SK-N-SH treated with all-trans-retinoic acid at 6 μM for 48 hours (cell line): Measurements from ENCODE around the gene ESYT2.

Experiments used
- ATAC-seq: fragments of 200-7000 bp; cut with Tn5 transposase; 3 replicates; pipeline ENCODE4 v1.9.1; 2020; ENCODE audit warnings: mild to moderate bottlenecking, moderate library complexity
- ARNTL ChIP-seq: fragments of 450-650 bp; formaldehyde crosslinking; IDR thresholded peaks from 2 replicates; pipeline ENCODE4 v1.5.0; 2020; ENCODE audit warnings: low read depth, mild to moderate bottlenecking, moderate library complexity, borderline replicate concordance
- BACH2 ChIP-seq: fragments of 250-450 bp; sonication (Bioruptor Pico); IDR thresholded peaks from 2 replicates; pipeline ENCODE4 v1.9.0; 2021; ENCODE audit warnings: mild to moderate bottlenecking, borderline replicate concordance
- CSDC2 ChIP-seq: fragments of 250-450 bp; sonication (Bioruptor Pico); IDR thresholded peaks from 2 replicates; pipeline ENCODE4 v1.5.0; 2020; ENCODE audit warnings: mild to moderate bottlenecking, moderate library complexity
- ESRRG ChIP-seq: fragments of 250-450 bp; sonication (Bioruptor Pico); IDR thresholded peaks from 2 replicates; pipeline ENCODE4 v1.6.1; 2021; ENCODE audit warnings: mild to moderate bottlenecking
- GLIS3 ChIP-seq: fragments of 250-450 bp; sonication (Bioruptor Pico); IDR thresholded peaks from 2 replicates; pipeline ENCODE4 v1.5.0; 2020; ENCODE audit warnings: mild to moderate bottlenecking, moderate library complexity
- OSR1 ChIP-seq: fragments of 250-450 bp; sonication (Bioruptor Pico); IDR thresholded peaks from 2 replicates; pipeline ENCODE4 v1.8.0; 2022; ENCODE audit warnings: moderate library complexity, mild to moderate bottlenecking, inconsistent platforms
- PPARA ChIP-seq: fragments of 250-450 bp; sonication (Bioruptor Pico); IDR thresholded peaks from 2 replicates; pipeline ENCODE4 v1.5.0; 2020; ENCODE audit warnings: mild to moderate bottlenecking, borderline replicate concordance
- RARB ChIP-seq: fragments of 250-450 bp; sonication (Bioruptor Pico); IDR thresholded peaks from 2 replicates; pipeline ENCODE4 v1.8.0; 2021; ENCODE audit warnings: mild to moderate bottlenecking, moderate library complexity
- TCF4 ChIP-seq: fragments of 250-450 bp; sonication (Bioruptor Pico); IDR thresholded peaks from 2 replicates; pipeline ENCODE4 v1.8.0; 2021; ENCODE audit warnings: mild to moderate bottlenecking, moderate library complexity, borderline replicate concordance
- TOX ChIP-seq: fragments of 250-450 bp; sonication (Bioruptor Pico); IDR thresholded peaks from 2 replicates; pipeline ENCODE4 v1.8.0; 2021; ENCODE audit warnings: mild to moderate bottlenecking, moderate library complexity, borderline replicate concordance
- ZC3H10 ChIP-seq: fragments of 250-450 bp; sonication (Bioruptor Pico); IDR thresholded peaks from 2 replicates; pipeline ENCODE4 v1.5.1; 2021; ENCODE audit warnings: mild to moderate bottlenecking, moderate library complexity
- ZFP3 ChIP-seq: fragments of 250-450 bp; sonication (Bioruptor Pico); IDR thresholded peaks from 2 replicates; pipeline ENCODE4 v1.5.0; 2020; ENCODE audit warnings: mild to moderate bottlenecking, moderate library complexity
- ZFP30 ChIP-seq: fragments of 450-650 bp; formaldehyde crosslinking; IDR thresholded peaks from 2 replicates; pipeline ENCODE4 v1.5.0; 2022; ENCODE audit warnings: mild to moderate bottlenecking, moderate library complexity
- ZNF565 ChIP-seq: fragments of 450-650 bp; formaldehyde crosslinking; conservative IDR thresholded peaks from 2 replicates; pipeline ENCODE4 v1.5.0; 2020; ENCODE audit warnings: low read depth, mild to moderate bottlenecking, moderate library complexity
- ZNF70 ChIP-seq: fragments of 450-650 bp; formaldehyde crosslinking; IDR thresholded peaks from 2 replicates; pipeline ENCODE4 v1.5.0; 2020; ENCODE audit warnings: mild to moderate bottlenecking, moderate library complexity
- ZNF8 ChIP-seq: fragments of 450-650 bp; formaldehyde crosslinking; IDR thresholded peaks from 2 replicates; pipeline ENCODE4 v1.5.0; 2020; ENCODE audit warnings: mild to moderate bottlenecking, moderate library complexity
- TF ChIP-seq, protein P1 (sequence below): fragments of 250-450 bp; sonication (Bioruptor Pico); IDR thresholded peaks from 2 replicates; pipeline ENCODE4 v1.5.1; 2021; ENCODE audit warnings: mild to moderate bottlenecking, moderate library complexity
- TF ChIP-seq, protein P2 (sequence below): fragments of 250-450 bp; sonication (Bioruptor Pico); IDR thresholded peaks from 2 replicates; pipeline ENCODE4 v1.5.0; 2020; ENCODE audit warnings: mild to moderate bottlenecking, moderate library complexity
- TF ChIP-seq, protein P3 (sequence below): fragments of 250-450 bp; sonication (Bioruptor Pico); IDR thresholded peaks from 2 replicates; pipeline ENCODE4 v1.8.0; 2020; ENCODE audit warnings: mild to moderate bottlenecking, moderate library complexity, borderline replicate concordance
- TF ChIP-seq, protein P4 (sequence below): fragments of 250-450 bp; sonication (Bioruptor Pico); IDR thresholded peaks from 2 replicates; pipeline ENCODE4 v1.8.0; 2021; ENCODE audit warnings: low read depth, mild to moderate bottlenecking, moderate library complexity, borderline replicate concordance
- TF ChIP-seq, protein P5 (sequence below): fragments of 250-450 bp; sonication (Bioruptor Pico); IDR thresholded peaks from 2 replicates; pipeline ENCODE4 v1.5.1; 2020; ENCODE audit warnings: low read depth, mild to moderate bottlenecking, moderate library complexity

ESYT2 gene

DNA sequence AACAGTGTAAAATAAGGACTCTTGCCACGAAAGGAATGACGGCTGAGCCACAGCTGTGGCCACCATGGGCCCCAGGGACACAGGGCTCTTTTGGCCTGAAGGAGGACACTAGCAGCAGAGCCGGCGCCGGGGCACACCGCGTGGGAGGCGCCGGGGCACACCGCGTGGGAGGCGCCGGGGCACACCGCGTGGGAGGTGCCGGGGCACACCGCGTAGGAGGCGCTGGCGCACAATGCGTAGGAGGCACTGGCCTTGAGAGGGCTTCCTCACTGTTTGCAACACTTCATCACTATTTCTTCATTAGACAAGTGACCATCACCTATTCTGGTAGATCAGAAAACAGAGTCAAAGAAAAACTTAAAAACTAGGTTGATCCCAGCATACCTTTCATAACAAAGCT is 23.4 kb downstream of the ESYT2 start:
- TF ChIP-seq BACH2 (CRISPR knock-in tag): no peak
- no peak for TF ChIP-seq TCF4 (CRISPR knock-in tag)
- TF ChIP-seq, protein P1, sequence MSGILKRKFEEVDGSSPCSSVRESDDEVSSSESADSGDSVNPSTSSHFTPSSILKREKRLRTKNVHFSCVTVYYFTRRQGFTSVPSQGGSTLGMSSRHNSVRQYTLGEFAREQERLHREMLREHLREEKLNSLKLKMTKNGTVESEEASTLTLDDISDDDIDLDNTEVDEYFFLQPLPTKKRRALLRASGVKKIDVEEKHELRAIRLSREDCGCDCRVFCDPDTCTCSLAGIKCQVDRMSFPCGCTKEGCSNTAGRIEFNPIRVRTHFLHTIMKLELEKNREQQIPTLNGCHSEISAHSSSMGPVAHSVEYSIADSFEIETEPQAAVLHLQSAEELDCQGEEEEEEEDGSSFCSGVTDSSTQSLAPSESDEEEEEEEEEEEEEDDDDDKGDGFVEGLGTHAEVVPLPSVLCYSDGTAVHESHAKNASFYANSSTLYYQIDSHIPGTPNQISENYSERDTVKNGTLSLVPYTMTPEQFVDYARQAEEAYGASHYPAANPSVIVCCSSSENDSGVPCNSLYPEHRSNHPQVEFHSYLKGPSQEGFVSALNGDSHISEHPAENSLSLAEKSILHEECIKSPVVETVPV (CRISPR knock-in tag): no peak
- TF ChIP-seq, protein P2, sequence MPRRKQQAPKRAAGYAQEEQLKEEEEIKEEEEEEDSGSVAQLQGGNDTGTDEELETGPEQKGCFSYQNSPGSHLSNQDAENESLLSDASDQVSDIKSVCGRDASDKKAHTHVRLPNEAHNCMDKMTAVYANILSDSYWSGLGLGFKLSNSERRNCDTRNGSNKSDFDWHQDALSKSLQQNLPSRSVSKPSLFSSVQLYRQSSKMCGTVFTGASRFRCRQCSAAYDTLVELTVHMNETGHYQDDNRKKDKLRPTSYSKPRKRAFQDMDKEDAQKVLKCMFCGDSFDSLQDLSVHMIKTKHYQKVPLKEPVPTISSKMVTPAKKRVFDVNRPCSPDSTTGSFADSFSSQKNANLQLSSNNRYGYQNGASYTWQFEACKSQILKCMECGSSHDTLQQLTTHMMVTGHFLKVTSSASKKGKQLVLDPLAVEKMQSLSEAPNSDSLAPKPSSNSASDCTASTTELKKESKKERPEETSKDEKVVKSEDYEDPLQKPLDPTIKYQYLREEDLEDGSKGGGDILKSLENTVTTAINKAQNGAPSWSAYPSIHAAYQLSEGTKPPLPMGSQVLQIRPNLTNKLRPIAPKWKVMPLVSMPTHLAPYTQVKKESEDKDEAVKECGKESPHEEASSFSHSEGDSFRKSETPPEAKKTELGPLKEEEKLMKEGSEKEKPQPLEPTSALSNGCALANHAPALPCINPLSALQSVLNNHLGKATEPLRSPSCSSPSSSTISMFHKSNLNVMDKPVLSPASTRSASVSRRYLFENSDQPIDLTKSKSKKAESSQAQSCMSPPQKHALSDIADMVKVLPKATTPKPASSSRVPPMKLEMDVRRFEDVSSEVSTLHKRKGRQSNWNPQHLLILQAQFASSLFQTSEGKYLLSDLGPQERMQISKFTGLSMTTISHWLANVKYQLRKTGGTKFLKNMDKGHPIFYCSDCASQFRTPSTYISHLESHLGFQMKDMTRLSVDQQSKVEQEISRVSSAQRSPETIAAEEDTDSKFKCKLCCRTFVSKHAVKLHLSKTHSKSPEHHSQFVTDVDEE: no peak
- TF ChIP-seq, protein P3, sequence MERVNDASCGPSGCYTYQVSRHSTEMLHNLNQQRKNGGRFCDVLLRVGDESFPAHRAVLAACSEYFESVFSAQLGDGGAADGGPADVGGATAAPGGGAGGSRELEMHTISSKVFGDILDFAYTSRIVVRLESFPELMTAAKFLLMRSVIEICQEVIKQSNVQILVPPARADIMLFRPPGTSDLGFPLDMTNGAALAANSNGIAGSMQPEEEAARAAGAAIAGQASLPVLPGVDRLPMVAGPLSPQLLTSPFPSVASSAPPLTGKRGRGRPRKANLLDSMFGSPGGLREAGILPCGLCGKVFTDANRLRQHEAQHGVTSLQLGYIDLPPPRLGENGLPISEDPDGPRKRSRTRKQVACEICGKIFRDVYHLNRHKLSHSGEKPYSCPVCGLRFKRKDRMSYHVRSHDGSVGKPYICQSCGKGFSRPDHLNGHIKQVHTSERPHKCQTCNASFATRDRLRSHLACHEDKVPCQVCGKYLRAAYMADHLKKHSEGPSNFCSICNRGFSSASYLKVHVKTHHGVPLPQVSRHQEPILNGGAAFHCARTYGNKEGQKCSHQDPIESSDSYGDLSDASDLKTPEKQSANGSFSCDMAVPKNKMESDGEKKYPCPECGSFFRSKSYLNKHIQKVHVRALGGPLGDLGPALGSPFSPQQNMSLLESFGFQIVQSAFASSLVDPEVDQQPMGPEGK (CRISPR knock-in tag): no peak
- TF ChIP-seq OSR1 (CRISPR knock-in tag): no peak
- no peak for TF ChIP-seq ZNF565 (CRISPR knock-in tag)
- no peak for TF ChIP-seq ZC3H10
- TF ChIP-seq ZFP3 (CRISPR knock-in tag): no peak
- TF ChIP-seq GLIS3 (CRISPR knock-in tag): no peak
- TF ChIP-seq ZNF70 (CRISPR knock-in tag): no peak
- no peak for TF ChIP-seq RARB
- ATAC-seq: no peak

DNA sequence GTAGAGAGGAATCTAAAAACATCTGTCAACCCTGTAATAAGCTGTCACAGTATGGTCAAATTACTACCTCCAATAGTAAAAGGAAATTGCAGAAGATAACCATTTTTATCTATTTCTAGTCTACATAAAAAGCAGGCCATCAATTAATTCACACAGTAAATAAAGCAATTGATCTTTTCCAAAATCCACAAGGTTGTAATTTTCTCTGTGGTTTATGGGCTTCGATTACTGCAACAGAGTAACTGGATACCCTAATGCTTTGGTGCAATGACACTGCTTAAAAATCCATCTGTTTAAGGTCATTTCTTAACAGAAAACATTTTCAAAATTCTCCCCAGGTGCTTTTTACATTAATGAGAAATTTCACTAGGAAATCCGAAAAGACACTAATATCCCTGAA is 23.9 kb downstream of the ESYT2 start:
- TF ChIP-seq RARB (no peak), ESRRG (CRISPR knock-in tag) (no peak), ZC3H10 (no peak), BACH2 (CRISPR knock-in tag) (no peak), ZFP30 (no peak)
- ATAC-seq: no peak

DNA sequence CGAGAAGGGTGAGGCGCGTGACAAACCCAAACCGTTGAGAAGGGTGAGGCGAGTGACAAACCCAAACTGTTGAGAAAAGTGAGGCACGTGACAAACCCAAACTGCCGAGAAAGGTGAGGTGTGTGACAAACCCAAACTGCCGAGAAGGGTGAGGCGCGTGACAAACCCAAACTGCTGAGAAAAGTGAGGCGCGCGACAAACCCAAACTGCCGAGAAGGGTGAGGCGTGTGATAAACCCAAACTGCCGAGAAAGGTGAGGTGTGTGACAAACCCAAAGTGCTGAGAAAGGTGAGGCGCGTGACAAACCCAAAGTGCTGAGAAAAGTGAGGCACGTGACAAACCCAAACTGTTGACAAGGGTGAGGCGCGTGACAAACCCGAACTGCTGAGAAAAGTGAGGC is 25.0 kb downstream of the ESYT2 start:
- ATAC-seq: no peak
- TF ChIP-seq GLIS3 (CRISPR knock-in tag) (no peak), ZNF70 (CRISPR knock-in tag) (no peak), CSDC2 (CRISPR knock-in tag) (no peak), PPARA (CRISPR knock-in tag) (no peak), ARNTL (CRISPR knock-in tag) (no peak), ZNF565 (CRISPR knock-in tag) (no peak), ZFP30 (no peak), ZNF8 (CRISPR knock-in tag) (no peak), ZFP3 (CRISPR knock-in tag) (no peak), ZC3H10 (no peak), RARB (no peak), TOX (no peak), BACH2 (CRISPR knock-in tag) (no peak), OSR1 (CRISPR knock-in tag) (no peak), TCF4 (CRISPR knock-in tag) (no peak)
- TF ChIP-seq, protein P1 (CRISPR knock-in tag): no peak
- TF ChIP-seq, protein P4, sequence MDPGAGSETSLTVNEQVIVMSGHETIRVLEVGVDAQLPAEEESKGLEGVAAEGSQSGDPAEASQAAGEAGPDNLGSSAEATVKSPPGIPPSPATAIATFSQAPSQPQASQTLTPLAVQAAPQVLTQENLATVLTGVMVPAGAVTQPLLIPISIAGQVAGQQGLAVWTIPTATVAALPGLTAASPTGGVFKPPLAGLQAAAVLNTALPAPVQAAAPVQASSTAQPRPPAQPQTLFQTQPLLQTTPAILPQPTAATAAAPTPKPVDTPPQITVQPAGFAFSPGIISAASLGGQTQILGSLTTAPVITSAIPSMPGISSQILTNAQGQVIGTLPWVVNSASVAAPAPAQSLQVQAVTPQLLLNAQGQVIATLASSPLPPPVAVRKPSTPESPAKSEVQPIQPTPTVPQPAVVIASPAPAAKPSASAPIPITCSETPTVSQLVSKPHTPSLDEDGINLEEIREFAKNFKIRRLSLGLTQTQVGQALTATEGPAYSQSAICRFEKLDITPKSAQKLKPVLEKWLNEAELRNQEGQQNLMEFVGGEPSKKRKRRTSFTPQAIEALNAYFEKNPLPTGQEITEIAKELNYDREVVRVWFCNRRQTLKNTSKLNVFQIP (CRISPR knock-in tag): no peak
- TF ChIP-seq, protein P5, sequence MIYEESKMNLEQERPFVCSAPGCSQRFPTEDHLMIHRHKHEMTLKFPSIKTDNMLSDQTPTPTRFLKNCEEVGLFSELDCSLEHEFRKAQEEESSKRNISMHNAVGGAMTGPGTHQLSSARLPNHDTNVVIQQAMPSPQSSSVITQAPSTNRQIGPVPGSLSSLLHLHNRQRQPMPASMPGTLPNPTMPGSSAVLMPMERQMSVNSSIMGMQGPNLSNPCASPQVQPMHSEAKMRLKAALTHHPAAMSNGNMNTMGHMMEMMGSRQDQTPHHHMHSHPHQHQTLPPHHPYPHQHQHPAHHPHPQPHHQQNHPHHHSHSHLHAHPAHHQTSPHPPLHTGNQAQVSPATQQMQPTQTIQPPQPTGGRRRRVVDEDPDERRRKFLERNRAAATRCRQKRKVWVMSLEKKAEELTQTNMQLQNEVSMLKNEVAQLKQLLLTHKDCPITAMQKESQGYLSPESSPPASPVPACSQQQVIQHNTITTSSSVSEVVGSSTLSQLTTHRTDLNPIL (CRISPR knock-in tag): no peak
- TF ChIP-seq, protein P2: no peak
